ENCODE results near the gene NCOA7. TPM values are rescaled to one million over a fixed set of nuclear protein-coding genes. Genes with fewer than 3 reads are reported as not detected.
A peak's percentile ranks its signal among the peaks of the same experiment; 100 is the strongest.

Gene NCOA7
- total RNA-seq, 2 experiments from 2014 or later: 34.6 to 35.7 TPM

DNA sequence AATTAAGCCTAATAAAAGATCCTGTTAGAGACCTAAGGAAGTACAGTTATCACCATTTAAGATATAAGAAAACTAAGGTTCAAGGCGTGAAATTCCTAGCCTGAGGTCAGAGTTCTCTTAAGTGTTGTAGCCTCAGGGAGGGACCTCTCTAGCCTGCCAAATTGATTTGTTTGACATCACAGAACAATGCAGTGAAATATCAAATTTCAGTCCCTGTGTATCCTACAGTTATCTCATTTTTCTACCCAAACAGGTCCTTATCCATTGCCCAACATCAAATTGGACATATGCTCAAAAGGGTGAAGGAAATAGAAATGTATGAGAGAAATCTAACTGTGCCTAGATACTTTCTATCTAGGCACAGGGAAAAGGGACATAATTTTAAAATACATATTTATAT is 63.0 kb downstream of the NCOA7 start:
- no peaks in the 10 kb centered on the region for H3K4me1 ChIP-seq (ENCODE audit: insufficient read depth, low read length)
- peaks cover 27% of the 10 kb centered on the region for H3K36me3 ChIP-seq (ENCODE audit: insufficient read depth, low read length)
- H3K9me3 Mint-ChIP-seq: no peaks in the 10 kb centered on the region
- peaks cover 0 to 3% of the 10 kb centered on the region in 2 experiments for H3K9me3 ChIP-seq (ENCODE audit: control insufficient read depth in 1 of 2, insufficient read depth in 1 of 2, low read length in 2 of 2)
- POLR2A ChIA-PET: no interaction called here
- CTCF ChIA-PET: no interaction called here
- peaks cover 42% of the 10 kb centered on the region for H3K36me3 Mint-ChIP-seq (ENCODE audit: low read depth)
- H3K27me3 ChIP-seq (ENCODE audit: control insufficient read depth in 1 of 2, insufficient read depth in 2 of 2, low read length in 2 of 2): no peaks in the 10 kb centered on the region
- ATAC-seq (ENCODE audit: poor library complexity) (no peak), DNase-seq (no peak)
- H3K4me3 Mint-ChIP-seq: no peak overlapping the region
- TF ChIP-seq, protein P1, sequence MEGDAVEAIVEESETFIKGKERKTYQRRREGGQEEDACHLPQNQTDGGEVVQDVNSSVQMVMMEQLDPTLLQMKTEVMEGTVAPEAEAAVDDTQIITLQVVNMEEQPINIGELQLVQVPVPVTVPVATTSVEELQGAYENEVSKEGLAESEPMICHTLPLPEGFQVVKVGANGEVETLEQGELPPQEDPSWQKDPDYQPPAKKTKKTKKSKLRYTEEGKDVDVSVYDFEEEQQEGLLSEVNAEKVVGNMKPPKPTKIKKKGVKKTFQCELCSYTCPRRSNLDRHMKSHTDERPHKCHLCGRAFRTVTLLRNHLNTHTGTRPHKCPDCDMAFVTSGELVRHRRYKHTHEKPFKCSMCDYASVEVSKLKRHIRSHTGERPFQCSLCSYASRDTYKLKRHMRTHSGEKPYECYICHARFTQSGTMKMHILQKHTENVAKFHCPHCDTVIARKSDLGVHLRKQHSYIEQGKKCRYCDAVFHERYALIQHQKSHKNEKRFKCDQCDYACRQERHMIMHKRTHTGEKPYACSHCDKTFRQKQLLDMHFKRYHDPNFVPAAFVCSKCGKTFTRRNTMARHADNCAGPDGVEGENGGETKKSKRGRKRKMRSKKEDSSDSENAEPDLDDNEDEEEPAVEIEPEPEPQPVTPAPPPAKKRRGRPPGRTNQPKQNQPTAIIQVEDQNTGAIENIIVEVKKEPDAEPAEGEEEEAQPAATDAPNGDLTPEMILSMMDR (IDR thresholded peaks at IDR 0.05): no peak
- H3K4me3 ChIP-seq (ENCODE audit: low read length): no peak overlapping the region
- no peaks in the 10 kb centered on the region for H3K27me3 Mint-ChIP-seq
- no peak overlapping the region for H3K27ac ChIP-seq (ENCODE audit: low read depth in 1 of 2, low read length in 2 of 2)
- peaks cover 11% of the 10 kb centered on the region for H3K4me1 Mint-ChIP-seq (ENCODE audit: low read depth)
- no peak overlapping the region for H3K27ac Mint-ChIP-seq
- intact Hi-C loops (cut with DNase I, micrococcal nuclease): no loop called here

DNA sequence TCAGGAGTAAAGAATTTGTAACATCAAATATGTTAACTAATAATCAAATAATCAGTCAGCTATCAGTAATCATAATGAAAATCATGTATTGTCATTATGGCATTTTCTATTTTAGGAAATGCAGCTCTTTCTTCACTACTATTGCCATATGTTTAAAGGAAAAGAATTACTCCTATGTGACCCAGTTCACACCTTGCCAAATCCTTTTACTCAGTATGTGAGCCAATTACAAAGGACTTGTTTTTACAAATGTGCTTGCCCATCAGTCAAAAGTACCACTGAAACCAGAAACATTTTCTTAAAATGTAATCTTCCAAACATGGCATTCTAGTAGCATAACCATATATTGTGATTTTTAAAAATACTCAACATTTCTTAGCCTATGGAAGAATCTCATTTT is 63.6 kb downstream of the NCOA7 start:
- Histone ChIP-seq H3K4me3 (ENCODE audit: low read length) (no peak overlapping the region), H3K9me3 (ENCODE audit: control insufficient read depth in 1 of 2, insufficient read depth in 1 of 2, low read length in 2 of 2) (peaks cover 0 to 3% of the 10 kb centered on the region in 2 experiments), H3K27me3 (ENCODE audit: control insufficient read depth in 1 of 2, insufficient read depth in 2 of 2, low read length in 2 of 2) (no peaks in the 10 kb centered on the region), H3K36me3 (ENCODE audit: insufficient read depth, low read length) (peaks cover 27% of the 10 kb centered on the region), H3K27ac (ENCODE audit: low read depth in 1 of 2, low read length in 2 of 2) (no peak overlapping the region), H3K4me1 (ENCODE audit: insufficient read depth, low read length) (no peaks in the 10 kb centered on the region)
- no peak for ATAC-seq (ENCODE audit: poor library complexity)
- Mint-ChIP-seq H3K36me3 (ENCODE audit: low read depth) (peaks cover 46% of the 10 kb centered on the region), H3K9me3 (no peaks in the 10 kb centered on the region), H3K27me3 (no peaks in the 10 kb centered on the region), H3K4me1 (ENCODE audit: low read depth) (peaks cover 16% of the 10 kb centered on the region), H3K27ac (peak overlapping the region; percentile 23), H3K4me3 (no peak overlapping the region)
- intact Hi-C loops (cut with DNase I, micrococcal nuclease): no loop called here
- POLR2A ChIA-PET: no interaction called here
- CTCF ChIA-PET: no interaction called here
- TF ChIP-seq, protein P1 (IDR thresholded peaks at IDR 0.05): no peak
- DNase-seq: no peak

DNA sequence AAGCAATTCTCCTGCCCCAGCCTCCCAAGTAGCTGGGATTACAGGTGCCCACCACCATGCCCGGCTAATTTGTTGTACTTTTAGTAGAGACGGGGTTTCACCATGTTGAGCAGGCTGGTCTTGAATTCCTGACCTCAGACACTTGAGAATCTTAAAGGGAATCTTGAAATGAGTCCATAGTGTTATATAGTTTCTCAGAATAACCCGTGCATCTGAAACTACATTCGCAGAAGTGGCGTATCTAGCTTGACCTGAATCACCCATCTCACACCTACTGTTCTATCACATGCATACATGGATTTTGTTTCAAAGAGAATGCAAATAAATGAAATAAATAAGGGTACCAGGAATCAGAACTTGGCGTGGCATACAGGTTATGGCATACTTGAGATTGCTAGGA is 65.0 kb downstream of the NCOA7 start:
- H3K36me3 ChIP-seq (ENCODE audit: insufficient read depth, low read length): peaks cover 27% of the 10 kb centered on the region
- POLR2A ChIA-PET: no interaction called here
- DNase-seq (no peak), ATAC-seq (ENCODE audit: poor library complexity) (no peak)
- TF ChIP-seq, protein P1 (IDR thresholded peaks at IDR 0.05): no peak
- peaks cover 41% of the 10 kb centered on the region for H3K36me3 Mint-ChIP-seq (ENCODE audit: low read depth)
- no peak overlapping the region for H3K27ac Mint-ChIP-seq
- H3K27me3 ChIP-seq (ENCODE audit: control insufficient read depth in 1 of 2, insufficient read depth in 2 of 2, low read length in 2 of 2): no peaks in the 10 kb centered on the region
- H3K4me1 ChIP-seq (ENCODE audit: insufficient read depth, low read length): no peaks in the 10 kb centered on the region
- H3K4me1 Mint-ChIP-seq (ENCODE audit: low read depth): peaks cover 16% of the 10 kb centered on the region
- no peaks in the 10 kb centered on the region for H3K9me3 Mint-ChIP-seq
- H3K4me3 Mint-ChIP-seq: no peak overlapping the region
- intact Hi-C loops (cut with DNase I, micrococcal nuclease): no loop called here
- no peak overlapping the region for H3K27ac ChIP-seq (ENCODE audit: low read depth in 1 of 2, low read length in 2 of 2)
- H3K27me3 Mint-ChIP-seq: no peaks in the 10 kb centered on the region
- no peak overlapping the region for H3K4me3 ChIP-seq (ENCODE audit: low read length)
- peaks cover 0 to 3% of the 10 kb centered on the region in 2 experiments for H3K9me3 ChIP-seq (ENCODE audit: control insufficient read depth in 1 of 2, insufficient read depth in 1 of 2, low read length in 2 of 2)
- CTCF ChIA-PET: no interaction called here

Data from CD4-positive, alpha-beta T cell (primary cell).